K562 (cell line): Measurements from ENCODE around the gene ACBD3. TPM values are rescaled to one million over a fixed set of nuclear protein-coding genes. Genes with fewer than 3 reads are reported as not detected.
A peak's percentile ranks its signal among the peaks of the same experiment; 100 is the strongest.

Source experiments
- ATAC-seq: fragments of 200-7000 bp; cut with Tn5 transposase; 3 replicates; pipeline ENCODE4 v1.9.1; 2020; ENCODE audit warnings: moderate library complexity
- BruUV-seq: library from RNA; stranded (reverse); fragments of 400-500 nt; replicated peaks from 2 replicates; lab custom pipeline; 2021; lab: Mats Ljungman, UMichigan
- CTCF ChIA-PET: fragments of 300-600 bp; formaldehyde crosslinking; extraction: SDS; loops from one replicate; lab custom pipeline; 2021; ENCODE audit warnings: low intra/inter-chr PET ratio; lab: Yijun Ruan, JAX
- POLR2A ChIA-PET: fragments of 300-600, 350-650 bp; sonication (Branson Sonifier 250); formaldehyde crosslinking; extraction: SDS; loops from one replicate; lab custom pipeline; 2021; ENCODE audit warnings: antibody characterized with exemption, inconsistent platforms; lab: Yijun Ruan, JAX
- DNase-seq, 4 experiments: peaks; one replicate each; pipeline versions ENCODE4 v3.0.0 to v3.0.0-alpha.2; 2011 to 2018; ENCODE audit warnings: low spot score in 3 of 4, mixed read lengths in 3 of 4; ENCODE audit errors: extremely low read depth in 1 of 4
- FAIRE-seq: peaks from 2 replicates; lab custom pipeline; 2011; peaks lifted over from hg19 to GRCh38; lab: Jason Lieb, UNC
- H2AFZ ChIP-seq: 2 replicates; pipeline ENCODE4 v1.6.0; 2011; ENCODE audit warnings: low read depth, low read length, control low read depth, inconsistent platforms
- H3K27ac ChIP-seq: fragments of 200-600 bp; 3 replicates; pipeline ENCODE4 v1.8.0; 2011; ENCODE audit warnings: low read depth, mild to moderate bottlenecking, control low read depth, inconsistent platforms, low read length, moderate library complexity, mixed read lengths; ENCODE audit errors: extremely low read depth
- H3K27me3 ChIP-seq, 2 experiments: fragments of 300-600 bp in 1 of 2; 2 replicates in 1 of 2; 3 replicates in 1 of 2; pipeline versions ENCODE4 v1.6.0 to v1.8.0; 2011; ENCODE audit warnings: inconsistent platforms in 2 of 2, low read length in 2 of 2, mild to moderate bottlenecking in 1 of 2, mixed read lengths in 1 of 2, moderate library complexity in 1 of 2; ENCODE audit not compliant: control insufficient read depth in 2 of 2, insufficient read depth in 2 of 2
- H3K36me3 ChIP-seq: fragments of 300-600 bp; 3 replicates; pipeline ENCODE4 v1.8.0; 2011; ENCODE audit warnings: mild to moderate bottlenecking, low read length, inconsistent platforms; ENCODE audit not compliant: control insufficient read depth, insufficient read depth
- H3K4me1 ChIP-seq, 2 experiments: fragments of 200-600 bp in 1 of 2; replicated peaks in 1 of 2; 2 replicates in 1 of 2; 3 replicates in 1 of 2; pipeline versions ENCODE4 v1.5.1 to v1.8.0; 2011; ENCODE audit warnings: inconsistent platforms in 2 of 2, low read length in 2 of 2, mild to moderate bottlenecking in 1 of 2, mixed read lengths in 1 of 2, moderate library complexity in 1 of 2; ENCODE audit not compliant: control insufficient read depth in 2 of 2, insufficient read depth in 2 of 2
- H3K4me2 ChIP-seq: 2 replicates; pipeline ENCODE4 v1.6.1; 2011; ENCODE audit warnings: low read length, control low read depth, inconsistent platforms, mixed read lengths; ENCODE audit not compliant: insufficient read depth
- H3K4me3 ChIP-seq: fragments of 200-600 bp; sonication (generic), shearing (Covaris generic); 2 replicates; pipeline ENCODE4 v1.5.1; 2016; ENCODE audit warnings: control low read depth, inconsistent platforms
- H3K79me2 ChIP-seq: fragments of 200-600 bp; 3 replicates; pipeline ENCODE4 v1.8.0; 2011; ENCODE audit warnings: low read length, inconsistent platforms; ENCODE audit not compliant: control insufficient read depth, insufficient read depth
- H3K9ac ChIP-seq, 2 experiments: 2 replicates each; pipeline versions ENCODE4 v1.6.0 to v1.6.1; 2011; ENCODE audit warnings: low read depth in 2 of 2, low read length in 2 of 2, control low read depth in 1 of 2, inconsistent platforms in 1 of 2, mild to moderate bottlenecking in 1 of 2, mixed read lengths in 1 of 2; ENCODE audit not compliant: insufficient read depth in 1 of 2
- H3K9me1 ChIP-seq: one replicate; pipeline ENCODE4 v1.6.0; 2011; ENCODE audit warnings: inconsistent platforms, mild to moderate bottlenecking, low read length, moderate library complexity; ENCODE audit not compliant: control insufficient read depth, insufficient read depth
- H3K9me3 ChIP-seq: replicated peaks from 2 replicates; pipeline ENCODE4 v1.5.1; 2011; ENCODE audit warnings: low read depth, low read length, inconsistent platforms; ENCODE audit not compliant: control insufficient read depth, insufficient read depth
- H4K20me1 ChIP-seq: replicated peaks from 2 replicates; pipeline ENCODE4 v1.6.1; 2011; ENCODE audit warnings: low read length, inconsistent platforms, mixed read lengths; ENCODE audit not compliant: control insufficient read depth, insufficient read depth
- HLTF ChIP-seq: fragments of 450-650 bp; IDR thresholded peaks from 2 replicates; pipeline ENCODE4 v1.6.1; 2016
- MYNN ChIP-seq, 2 experiments: sonication (generic); formaldehyde crosslinking in 1 of 2; IDR thresholded peaks; 2 replicates each; pipeline versions ENCODE4 v1.5.0 to v1.6.1; 2016 to 2020; ENCODE audit warnings: antibody characterized with exemption in 1 of 2, missing genetic modification reagents in 1 of 2
- RBM15 ChIP-seq: fragments of 200-400 bp; formaldehyde crosslinking; IDR thresholded peaks from 2 replicates; pipeline ENCODE4 v1.6.1; 2018; ENCODE audit warnings: mild to moderate bottlenecking, low read length, moderate library complexity; ENCODE audit not compliant: insufficient read depth
- SP1 ChIP-seq: sonication (generic); formaldehyde crosslinking; IDR thresholded peaks from 2 replicates; pipeline ENCODE4 v1.8.1; 2022; ENCODE audit warnings: mild to moderate bottlenecking, missing genetic modification reagents
- STAG1 ChIP-seq: sonication (generic); formaldehyde crosslinking; IDR thresholded peaks from 2 replicates; pipeline ENCODE4 v1.5.0; 2020; ENCODE audit warnings: missing genetic modification reagents, borderline replicate concordance
- YY1 ChIP-seq, 3 experiments: IDR thresholded peaks; 2 replicates each; pipeline ENCODE4 v1.6.1; 2011; ENCODE audit warnings: low read length in 2 of 3, mild to moderate bottlenecking in 2 of 3, moderate library complexity in 2 of 3, borderline replicate concordance in 1 of 3, control low read depth in 1 of 3, low read depth in 1 of 3; ENCODE audit not compliant: insufficient read depth in 3 of 3, insufficient replicate concordance in 2 of 3, control insufficient read depth in 1 of 3, insufficient read length in 1 of 3; ENCODE audit errors: extremely low read depth in 1 of 3
- ZNF398 ChIP-seq: fragments of 250-450 bp; sonication (Bioruptor Pico); IDR thresholded peaks from 2 replicates; pipeline ENCODE4 v1.8.0; 2021; ENCODE audit warnings: moderate library complexity, mild to moderate bottlenecking, inconsistent platforms
- WGBS: fragments of 100-300 bp; shearing (Covaris generic); methylation state at CpG from one replicate; pipeline ENCODE4 v1.1.6; 2016; ENCODE audit warnings: low coverage, mixed read lengths; ENCODE audit not compliant: insufficient coverage; ENCODE audit errors: missing lambda C conversion rate; 5-methylcytosine and 5-hydroxymethylcytosine counted together
- in situ Hi-C: fragments of 300-500 bp; cut with MboI; formaldehyde crosslinking; loops from 4 replicates; pipeline ENCODE4 v1.15.0; 2018; ENCODE audit warnings: inconsistent platforms, mixed read lengths
- intact Hi-C: fragments of 100-400 bp; cut with micrococcal nuclease; formaldehyde crosslinking; loops from 2 replicates; pipeline ENCODE4 v1.14.2; 2022
- polyA plus RNA-seq, 8 experiments: library from polyadenylated mRNA; depleted of rRNA in 4 of 8; stranded (reverse) in 5 of 8; unstranded in 3 of 8; fragments of >200 nt; fragmentation: Nextera tagmentation in 2 of 8; fragmentation: Illumina TruSeq in 1 of 8; extraction: Ambion mirVana in 2 of 8; extraction: Trizol in 1 of 8; gene quantifications; 2 replicates each; pipeline versions ENCODE4 v1.2.1 to v1.2.3, GENCODE V29; 2011 to 2014; ENCODE audit warnings: inconsistent platforms in 1 of 8, missing spikeins in 1 of 8
- total RNA-seq, 7 experiments: library from RNA; depleted of rRNA in 6 of 7; stranded (reverse); fragments of >200 nt in 6 of 7; fragmentation: Illumina TruSeq in 2 of 7; extraction: Trizol in 2 of 7; gene quantifications; 2 replicates each; pipeline versions ENCODE4 v1.2.1 to v1.2.3, GENCODE V29; 2011 to 2021; ENCODE audit warnings: low replicate concordance in 1 of 7

ACBD3 gene
- total and polyA plus RNA-seq, 9 of the 15 experiments (the other 6 are each of a cell fraction or from before 2014, with no cell fraction given), result 11.1 to 36.7 (median 26.9) TPM

GRCh38 chr1:226209307-226210059 is 22.9 kb upstream of the ACBD3 start:
- Histone ChIP-seq H3K9me1 (no peaks in the 10 kb centered on the region), H3K4me3 (no peak overlapping the region), H4K20me1 (peaks cover 4% of the 10 kb centered on the region; the same call in 1 of the 2 replicates), H3K36me3 (no peaks in the 10 kb centered on the region), H3K4me2 (no peak overlapping the region), H3K9ac (no peak overlapping the region), H3K4me1 (peaks cover 0 to 3% of the 10 kb centered on the region in 2 experiments; a peak in 3 of 5 replicates), H3K79me2 (no peaks in the 10 kb centered on the region), H3K27ac (no peak overlapping the region), H3K9me3 (no peaks in the 10 kb centered on the region), H2AFZ (no peak overlapping the region), H3K27me3 (peaks cover 16 to 18% of the 10 kb centered on the region in 2 experiments; a peak in 4 of 5 replicates)
- intact Hi-C loops, result no loop called here
- no peak for ATAC-seq
- no peak for DNase-seq
- BruUV-seq, result no TSS peak
- ChIA-PET CTCF (no interaction called here), POLR2A (interaction anchor here (0.5 to 1.0 kb wide), 3 partner anchors 11 to 102 kb away, joined by 3 read pairs; no protein-coding TSS in a partner anchor)
- 56% methylated on average over 17 of the region's 17 CpGs for WGBS
- FAIRE-seq, result no peak
- in situ Hi-C loops, result no loop called here
- no peak for TF ChIP-seq ZNF398
- TF ChIP-seq SP1 (CRISPR knock-in tag), result no peak
- TF ChIP-seq MYNN (IDR thresholded peaks at IDR 0.05), result no peak
- no peak for TF ChIP-seq MYNN (CRISPR knock-in tag; IDR thresholded peaks at IDR 0.05)
- TF ChIP-seq YY1 (IDR thresholded peaks at IDR 0.05; ENCODE audit: borderline replicate concordance in 1 of 3, control insufficient read depth in 1 of 3, extremely low read depth in 1 of 3, insufficient read depth in 3 of 3, insufficient read length in 1 of 3, insufficient replicate concordance in 2 of 3, low read depth in 1 of 3, low read length in 2 of 3), result no peak
- TF ChIP-seq RBM15, result no peak
- TF ChIP-seq HLTF, result no peak
- TF ChIP-seq STAG1, result 0 out of 2 replicates have a peak, but pooled peaks have one; percentile 13
